GM12801 (cell line): ENCODE results near the gene PRR3.

Source experiments
- TF ChIP-seq, protein P1 (sequence below): IDR thresholded peaks from one replicate; pipeline ENCODE4 v1.5.1; 2011; ENCODE audit warnings: control low read depth; ENCODE audit not compliant: insufficient read length; ENCODE audit errors: extremely low read depth

PRR3 gene

DNA sequence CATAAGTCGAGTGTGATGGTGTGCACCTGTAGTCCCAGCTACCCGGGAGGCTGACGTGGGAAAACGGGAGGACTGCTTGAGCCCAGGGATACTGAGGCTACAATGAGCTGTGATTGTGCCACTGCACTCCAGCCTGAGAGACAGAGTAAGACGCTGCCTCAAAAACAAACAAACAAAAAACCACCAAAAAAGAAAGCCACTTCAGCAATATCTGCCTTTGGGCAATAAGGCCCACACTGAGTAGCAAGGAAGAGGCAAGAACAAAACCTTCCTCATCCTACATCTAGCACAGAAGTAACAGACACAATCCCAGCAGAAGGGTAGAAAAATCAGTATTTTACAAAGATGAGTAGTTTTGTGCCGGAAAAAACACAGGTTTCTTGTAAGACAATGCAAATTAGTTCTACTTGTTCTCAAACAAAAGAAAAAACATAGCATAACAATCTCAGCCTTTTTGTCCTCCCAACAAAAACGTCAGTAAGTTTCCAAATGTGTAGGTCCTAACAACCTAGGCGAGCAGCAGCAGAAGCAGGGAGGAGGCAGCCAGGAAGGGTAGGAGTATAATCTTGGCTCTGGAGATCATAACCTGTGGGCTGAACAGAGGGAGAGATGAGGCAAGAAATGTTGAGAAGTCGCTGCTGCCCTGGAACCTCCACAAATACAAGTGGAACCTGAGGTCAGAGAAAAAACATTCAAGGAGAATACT is 54.2 kb downstream of the PRR3 start:
- TF ChIP-seq, protein P1, sequence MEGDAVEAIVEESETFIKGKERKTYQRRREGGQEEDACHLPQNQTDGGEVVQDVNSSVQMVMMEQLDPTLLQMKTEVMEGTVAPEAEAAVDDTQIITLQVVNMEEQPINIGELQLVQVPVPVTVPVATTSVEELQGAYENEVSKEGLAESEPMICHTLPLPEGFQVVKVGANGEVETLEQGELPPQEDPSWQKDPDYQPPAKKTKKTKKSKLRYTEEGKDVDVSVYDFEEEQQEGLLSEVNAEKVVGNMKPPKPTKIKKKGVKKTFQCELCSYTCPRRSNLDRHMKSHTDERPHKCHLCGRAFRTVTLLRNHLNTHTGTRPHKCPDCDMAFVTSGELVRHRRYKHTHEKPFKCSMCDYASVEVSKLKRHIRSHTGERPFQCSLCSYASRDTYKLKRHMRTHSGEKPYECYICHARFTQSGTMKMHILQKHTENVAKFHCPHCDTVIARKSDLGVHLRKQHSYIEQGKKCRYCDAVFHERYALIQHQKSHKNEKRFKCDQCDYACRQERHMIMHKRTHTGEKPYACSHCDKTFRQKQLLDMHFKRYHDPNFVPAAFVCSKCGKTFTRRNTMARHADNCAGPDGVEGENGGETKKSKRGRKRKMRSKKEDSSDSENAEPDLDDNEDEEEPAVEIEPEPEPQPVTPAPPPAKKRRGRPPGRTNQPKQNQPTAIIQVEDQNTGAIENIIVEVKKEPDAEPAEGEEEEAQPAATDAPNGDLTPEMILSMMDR = no peak

GRCh38 chr6:30611856-30612194 is 54.7 kb downstream of the PRR3 start:
- TF ChIP-seq, protein P1 = no peak

DNA sequence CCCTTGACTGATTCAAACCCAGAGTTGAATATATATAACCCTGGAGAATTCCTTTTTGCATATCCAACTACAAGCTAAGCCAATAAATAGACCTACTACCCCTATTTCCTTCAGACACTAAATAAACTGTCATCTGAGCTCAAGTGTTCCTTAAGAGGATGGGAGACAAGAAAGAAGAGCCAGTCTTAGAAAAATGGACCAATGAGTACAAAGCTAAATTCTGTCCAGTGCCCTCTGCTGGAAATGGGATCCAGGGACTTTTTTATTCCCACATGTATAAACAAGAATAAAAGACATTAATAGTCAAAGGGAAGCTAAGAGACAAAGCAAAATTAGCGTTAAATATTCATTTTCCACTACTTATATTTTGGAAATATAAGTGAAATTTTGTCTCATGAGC is 55.1 kb downstream of the PRR3 start:
- TF ChIP-seq, protein P1 = no peak

DNA sequence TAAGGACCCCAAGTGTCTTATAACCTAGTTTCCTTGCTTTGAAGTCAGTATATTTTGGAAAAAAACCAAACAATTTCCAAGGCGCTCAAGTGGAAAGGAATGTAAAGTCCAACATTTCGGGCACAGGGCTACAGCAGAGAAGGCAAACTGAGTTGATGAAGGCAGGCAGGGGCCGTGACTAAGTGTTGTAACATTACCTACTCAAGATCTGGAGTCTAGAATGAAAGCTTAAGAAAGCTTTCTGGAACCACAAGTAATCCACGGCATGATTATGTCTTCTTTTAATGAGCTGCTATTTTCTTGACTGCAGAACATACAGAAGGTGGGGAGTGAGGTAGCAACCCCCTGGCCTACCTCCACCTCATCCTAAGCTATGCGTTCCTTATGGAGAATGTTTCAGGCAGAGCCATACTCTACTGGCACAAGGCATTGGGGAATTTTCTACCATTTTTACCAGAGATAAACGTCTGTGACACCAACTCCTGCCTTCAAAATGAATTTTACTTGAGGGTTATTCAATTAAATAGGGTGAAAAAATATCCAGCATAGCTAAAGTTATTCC is 55.7 kb downstream of the PRR3 start:
- TF ChIP-seq, protein P1 = no peak
